ENCODE results near the gene RND1.

RND1 gene

DNA sequence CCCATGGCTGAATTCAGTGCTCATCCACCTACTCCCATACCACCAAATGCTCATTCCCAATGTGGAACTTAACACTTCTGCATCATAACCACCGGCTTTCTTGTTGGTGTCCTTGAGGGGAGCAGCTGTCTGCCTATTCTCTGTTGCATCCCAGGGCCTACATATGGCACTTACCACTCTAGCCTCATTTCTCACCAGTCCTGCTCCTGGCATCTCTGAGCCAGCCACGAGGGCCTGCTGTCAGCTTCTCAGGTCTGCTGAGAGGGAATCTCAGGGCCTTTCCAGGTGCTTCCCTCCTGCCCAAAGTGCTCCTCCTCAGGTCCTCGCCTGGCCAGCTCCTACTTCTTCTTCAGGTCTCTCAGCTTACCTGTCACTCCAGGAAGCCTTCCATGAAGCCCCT is 24.0 kb upstream of the RND1 start:
- no peaks in the 10 kb centered on the region for H3K9me2 ChIP-seq (replicated peaks; ENCODE audit: control insufficient read depth, low read length)
- TF ChIP-seq EZH2phosphoT487 (IDR thresholded peaks at IDR 0.05; ENCODE audit: borderline replicate concordance, low read length), result no peak
- TF ChIP-seq, protein P1, sequence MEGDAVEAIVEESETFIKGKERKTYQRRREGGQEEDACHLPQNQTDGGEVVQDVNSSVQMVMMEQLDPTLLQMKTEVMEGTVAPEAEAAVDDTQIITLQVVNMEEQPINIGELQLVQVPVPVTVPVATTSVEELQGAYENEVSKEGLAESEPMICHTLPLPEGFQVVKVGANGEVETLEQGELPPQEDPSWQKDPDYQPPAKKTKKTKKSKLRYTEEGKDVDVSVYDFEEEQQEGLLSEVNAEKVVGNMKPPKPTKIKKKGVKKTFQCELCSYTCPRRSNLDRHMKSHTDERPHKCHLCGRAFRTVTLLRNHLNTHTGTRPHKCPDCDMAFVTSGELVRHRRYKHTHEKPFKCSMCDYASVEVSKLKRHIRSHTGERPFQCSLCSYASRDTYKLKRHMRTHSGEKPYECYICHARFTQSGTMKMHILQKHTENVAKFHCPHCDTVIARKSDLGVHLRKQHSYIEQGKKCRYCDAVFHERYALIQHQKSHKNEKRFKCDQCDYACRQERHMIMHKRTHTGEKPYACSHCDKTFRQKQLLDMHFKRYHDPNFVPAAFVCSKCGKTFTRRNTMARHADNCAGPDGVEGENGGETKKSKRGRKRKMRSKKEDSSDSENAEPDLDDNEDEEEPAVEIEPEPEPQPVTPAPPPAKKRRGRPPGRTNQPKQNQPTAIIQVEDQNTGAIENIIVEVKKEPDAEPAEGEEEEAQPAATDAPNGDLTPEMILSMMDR (IDR thresholded peaks at IDR 0.05; ENCODE audit: low read depth, low read length, poor library complexity, severe bottlenecking), result no peak
- H4K20me1 ChIP-seq (ENCODE audit: control insufficient read depth, insufficient read depth, low read depth, low read length), result no peaks in the 10 kb centered on the region
- H3K27ac ChIP-seq (ENCODE audit: low read depth, low read length), result no peak overlapping the region
- H3K27me3 ChIP-seq (ENCODE audit: control insufficient read depth, low read length), result peaks cover 18% of the 10 kb centered on the region
- H3K79me2 ChIP-seq (ENCODE audit: control insufficient read depth, low read length), result no peaks in the 10 kb centered on the region
- H3K9me3 ChIP-seq (ENCODE audit: control insufficient read depth, insufficient read depth, low read length), result no peaks in the 10 kb centered on the region
- H3K4me3 ChIP-seq (ENCODE audit: low read length), result no peak overlapping the region
- H3F3A ChIP-seq (ENCODE audit: control insufficient read depth, insufficient read depth), result no peaks in the 10 kb centered on the region
- H3K4me1 ChIP-seq (ENCODE audit: control insufficient read depth, low read length), result peaks cover 9% of the 10 kb centered on the region
- H3K36me3 ChIP-seq (ENCODE audit: control insufficient read depth, low read length), result no peaks in the 10 kb centered on the region
- no peak overlapping the region for H3K4me2 ChIP-seq (ENCODE audit: low read length)

DNA sequence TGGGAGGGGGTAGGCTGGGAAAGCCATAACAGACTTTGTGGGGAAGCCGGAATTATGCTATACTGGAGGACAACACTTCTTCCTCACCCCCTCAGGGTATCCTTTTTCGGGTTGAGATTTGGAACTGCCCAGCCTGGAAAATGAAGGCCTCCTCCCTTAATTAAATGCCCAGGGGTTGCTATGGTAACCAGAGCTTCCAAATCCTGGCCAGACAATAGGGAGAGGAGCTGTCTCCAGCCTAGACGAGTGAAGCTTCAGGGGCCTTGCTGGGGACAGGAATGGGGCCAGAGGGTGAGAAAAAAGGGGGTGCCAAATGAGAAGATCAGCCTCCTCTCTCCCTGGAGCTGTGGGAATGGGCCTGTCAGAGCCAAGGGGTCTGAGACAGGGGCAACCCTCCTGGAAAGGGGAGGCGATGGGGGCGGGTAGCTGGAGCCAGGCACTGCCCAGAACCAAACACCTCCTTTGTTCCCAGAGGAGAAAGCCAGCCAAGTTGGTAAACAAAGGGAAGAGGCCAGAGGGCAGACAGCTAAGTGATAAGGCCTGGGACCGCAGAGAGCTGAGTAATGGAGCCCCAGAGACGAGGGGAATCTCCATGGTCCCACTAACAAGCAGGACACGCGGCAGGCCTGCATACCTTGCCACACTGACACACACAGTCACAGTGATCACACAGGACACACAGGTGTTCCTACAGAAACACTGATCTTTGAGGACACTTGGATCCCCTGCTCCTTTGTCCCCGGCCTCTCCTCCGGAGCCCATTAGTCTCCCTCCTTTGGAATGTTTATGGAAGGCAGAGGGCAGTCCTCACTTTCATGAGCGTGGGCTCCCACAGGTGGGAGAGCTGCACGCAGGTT is 17.9 kb upstream of the RND1 start:
- Histone ChIP-seq H3F3A (ENCODE audit: control insufficient read depth, insufficient read depth) (no peaks in the 10 kb centered on the region), H3K9me3 (ENCODE audit: control insufficient read depth, insufficient read depth, low read length) (no peaks in the 10 kb centered on the region), H3K4me2 (ENCODE audit: low read length) (no peak overlapping the region), H3K36me3 (ENCODE audit: control insufficient read depth, low read length) (no peaks in the 10 kb centered on the region), H3K4me1 (ENCODE audit: control insufficient read depth, low read length) (no peaks in the 10 kb centered on the region), H3K27me3 (ENCODE audit: control insufficient read depth, low read length) (peaks cover 29% of the 10 kb centered on the region), H3K79me2 (ENCODE audit: control insufficient read depth, low read length) (no peaks in the 10 kb centered on the region), H3K4me3 (ENCODE audit: low read length) (no peak overlapping the region), H3K27ac (ENCODE audit: low read depth, low read length) (no peak overlapping the region), H4K20me1 (ENCODE audit: control insufficient read depth, insufficient read depth, low read depth, low read length) (no peaks in the 10 kb centered on the region), H3K9me2 (replicated peaks; ENCODE audit: control insufficient read depth, low read length) (no peaks in the 10 kb centered on the region)
- TF ChIP-seq EZH2phosphoT487 (IDR thresholded peaks at IDR 0.05; ENCODE audit: borderline replicate concordance, low read length), result no peak
- TF ChIP-seq, protein P1 (IDR thresholded peaks at IDR 0.05; ENCODE audit: low read depth, low read length, poor library complexity, severe bottlenecking), result no peak

DNA sequence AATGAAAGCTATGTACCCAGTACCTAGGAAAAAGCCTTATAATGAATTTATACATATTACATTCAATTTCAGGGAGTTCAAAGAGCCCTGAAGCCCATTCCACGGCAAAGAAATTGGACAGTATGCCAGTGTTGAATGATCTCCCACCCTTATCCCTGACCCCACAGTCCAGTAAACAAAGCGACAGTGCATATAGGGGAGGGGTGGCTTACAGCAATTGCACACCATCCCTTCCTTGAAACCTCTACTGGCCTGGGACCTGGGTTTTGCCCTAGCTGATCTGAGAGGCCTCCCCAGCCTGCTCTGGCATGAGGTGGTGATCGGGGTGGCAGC is 17.3 kb upstream of the RND1 start:
- Histone ChIP-seq H3K27ac (ENCODE audit: low read depth, low read length) (no peak overlapping the region), H3K4me3 (ENCODE audit: low read length) (no peak overlapping the region)

More for the DNA sequence above, 17.3 kb upstream of the RND1 start:
- TF ChIP-seq, protein P1 (IDR thresholded peaks at IDR 0.05; ENCODE audit: low read depth, low read length, poor library complexity, severe bottlenecking), result no peak
- TF ChIP-seq EZH2phosphoT487 (IDR thresholded peaks at IDR 0.05; ENCODE audit: borderline replicate concordance, low read length), result no peak
- Histone ChIP-seq H3F3A (ENCODE audit: control insufficient read depth, insufficient read depth) (no peaks in the 10 kb centered on the region), H3K4me2 (ENCODE audit: low read length) (no peak overlapping the region), H3K79me2 (ENCODE audit: control insufficient read depth, low read length) (no peaks in the 10 kb centered on the region), H4K20me1 (ENCODE audit: control insufficient read depth, insufficient read depth, low read depth, low read length) (no peaks in the 10 kb centered on the region), H3K36me3 (ENCODE audit: control insufficient read depth, low read length) (no peaks in the 10 kb centered on the region), H3K9me2 (replicated peaks; ENCODE audit: control insufficient read depth, low read length) (no peaks in the 10 kb centered on the region), H3K4me1 (ENCODE audit: control insufficient read depth, low read length) (no peaks in the 10 kb centered on the region), H3K27me3 (ENCODE audit: control insufficient read depth, low read length) (peaks cover 29% of the 10 kb centered on the region), H3K9me3 (ENCODE audit: control insufficient read depth, insufficient read depth, low read length) (no peaks in the 10 kb centered on the region)
